Measurements from ENCODE around the gene OR1A2.
"Not testable (repeated sequence)": the region's sequence is repeated elsewhere in the genome, so short reads cannot be mapped to it uniquely, and the experiment has no call there.

The OR1A2 gene

DNA sequence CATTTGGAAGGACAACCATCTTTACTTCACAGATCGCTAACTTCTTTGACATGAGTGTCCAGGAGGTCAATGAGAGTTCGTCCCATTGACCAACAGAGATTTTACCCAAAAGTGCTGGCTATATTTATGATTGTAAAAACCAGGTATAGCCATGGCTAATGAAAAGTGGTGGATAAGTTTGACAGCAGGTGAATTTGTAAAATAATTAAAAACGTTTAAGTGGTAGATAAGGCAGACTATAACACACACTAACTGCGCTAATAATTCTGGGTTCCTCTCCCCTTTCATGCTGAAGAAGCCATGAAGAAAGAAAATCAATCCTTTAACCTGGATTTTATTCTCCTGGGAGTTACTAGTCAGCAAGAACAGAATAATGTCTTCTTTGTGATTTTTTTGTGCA is at the start of gene OR1A2:
OR1A2 (plus strand) TSS at position 301 of the 400 bp plus-strand sequence; CDS start at position 301, 0 bp downstream.
- DNase-seq: no peak

DNA sequence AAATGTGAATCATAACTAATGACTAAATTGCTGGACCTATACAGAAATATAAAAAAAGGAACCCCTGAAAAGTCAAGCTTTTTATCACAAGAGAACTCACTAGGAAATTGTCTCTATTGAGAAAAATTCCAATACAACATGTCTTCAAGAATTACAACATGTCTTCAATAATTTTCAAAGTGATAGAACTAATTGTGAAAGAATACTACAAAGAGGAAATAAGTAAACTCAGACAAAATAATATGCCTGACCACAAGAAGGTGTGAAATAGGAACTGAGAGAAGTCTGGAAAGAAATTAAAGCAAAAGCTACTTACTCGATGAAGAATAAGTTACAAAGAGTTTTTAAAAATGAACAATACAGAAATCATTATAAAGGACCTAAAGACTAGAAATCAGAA is 40.1 kb upstream of the OR1A2 start:
- DNase-seq: no peak

DNA sequence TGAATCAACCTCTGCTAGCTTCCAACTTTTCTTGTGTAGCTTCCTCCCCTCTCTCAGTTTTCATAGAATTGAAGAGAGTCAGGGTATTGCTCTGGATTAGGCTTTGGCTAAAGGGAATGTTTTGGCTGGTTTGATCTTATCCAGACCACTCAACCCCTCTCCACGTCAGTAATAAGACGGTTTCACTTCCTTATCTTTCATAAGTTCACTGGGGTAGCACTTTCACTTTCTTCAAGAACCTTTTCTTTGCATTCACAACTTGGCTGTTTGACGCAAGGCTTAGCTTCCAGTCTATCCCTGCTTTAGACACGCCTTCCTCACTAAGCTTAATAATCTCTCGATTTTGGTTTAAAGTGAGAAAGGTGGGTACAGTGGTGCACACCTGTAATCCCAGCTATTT is 29.7 kb upstream of the OR1A2 start:
- DNase-seq: no peak

DNA sequence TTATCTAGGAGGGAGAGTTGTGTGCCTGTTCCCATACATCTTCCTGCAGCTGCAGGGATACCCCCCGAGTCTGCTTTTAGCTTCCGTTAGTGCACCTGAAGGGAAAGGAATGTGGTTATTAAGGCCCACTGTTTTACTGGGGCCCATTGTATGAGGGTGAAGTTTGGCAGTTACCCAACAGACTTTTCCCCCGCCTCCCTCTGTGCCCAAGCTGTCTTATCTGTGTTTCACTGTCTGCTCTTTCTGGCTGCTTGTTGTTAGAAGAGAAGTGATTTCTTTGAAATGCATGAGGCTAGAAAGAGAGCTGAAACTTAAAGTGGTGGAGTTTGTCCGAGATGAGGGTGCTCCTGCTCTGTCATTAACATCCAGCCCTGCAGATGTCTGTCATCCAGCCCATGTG is 7.4 kb upstream of the OR1A2 start:
- no peak for DNase-seq

DNA sequence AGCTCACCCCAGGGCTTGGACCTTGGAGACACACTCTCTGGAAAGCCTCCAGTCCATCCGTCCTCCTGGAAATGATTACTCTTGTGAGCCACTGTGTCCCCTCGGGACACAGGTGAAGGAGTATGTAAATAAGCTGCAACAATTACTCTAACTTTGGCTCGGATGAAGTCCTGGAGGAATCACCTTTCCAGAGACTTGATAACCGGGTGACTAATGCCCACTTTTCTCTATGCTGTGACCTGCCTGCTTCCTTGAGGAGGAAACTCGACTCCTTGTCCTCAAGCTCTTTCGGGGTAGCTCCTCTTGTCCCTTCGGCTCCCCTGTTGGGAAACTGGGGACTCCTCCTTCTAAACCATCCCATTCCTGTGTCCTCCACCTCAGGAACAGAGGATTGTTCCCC is 10.0 kb downstream of the OR1A2 start, which contains the start of gene OR1A1:
OR1A1 (plus strand) TSS at position 301 of the 400 bp plus-strand sequence. CDS start 7,954 bp downstream, outside the sequence.
- DNase-seq: no peak

- DNase-seq: no peak
Observed at GRCh38 chr17:3208484-3208883, 11.2 kb downstream of the OR1A2 start.

GRCh38 chr17:3213001-3213400 is 15.7 kb downstream of the OR1A2 start:
- DNase-seq: no peak

- no peak for DNase-seq
Observed at GRCh38 chr17:3213587-3213986, 16.3 kb downstream of the OR1A2 start.

- DNase-seq: not testable (repeated sequence)
Observed at GRCh38 chr17:3219978-3220377, 22.7 kb downstream of the OR1A2 start.

DNA sequence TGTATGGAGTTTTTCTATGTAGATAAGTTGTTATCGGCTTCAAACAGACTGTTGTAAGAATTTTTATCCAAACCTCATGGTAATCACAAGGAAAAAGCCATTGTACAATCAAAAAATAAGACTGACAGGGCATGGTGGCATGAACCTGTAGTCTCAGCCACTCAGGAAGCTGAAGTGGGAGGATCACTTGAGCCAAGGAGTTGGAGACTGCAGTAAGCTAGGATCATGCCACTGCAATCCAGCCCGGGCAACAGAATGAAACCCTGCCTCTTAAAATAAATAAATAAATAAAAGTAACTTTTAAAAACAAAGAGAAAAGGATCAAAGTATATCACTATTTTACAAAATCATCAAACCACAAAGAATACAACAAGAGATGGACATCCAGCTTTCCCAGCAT is 24.5 kb downstream of the OR1A2 start:
- DNase-seq: no peak

GRCh38 chr17:3222505-3222904 is 25.2 kb downstream of the OR1A2 start:
- DNase-seq: no peak

- not testable (repeated sequence) for DNase-seq
Observed at GRCh38 chr17:3224721-3225352, 27.5 kb downstream of the OR1A2 start.

DNA sequence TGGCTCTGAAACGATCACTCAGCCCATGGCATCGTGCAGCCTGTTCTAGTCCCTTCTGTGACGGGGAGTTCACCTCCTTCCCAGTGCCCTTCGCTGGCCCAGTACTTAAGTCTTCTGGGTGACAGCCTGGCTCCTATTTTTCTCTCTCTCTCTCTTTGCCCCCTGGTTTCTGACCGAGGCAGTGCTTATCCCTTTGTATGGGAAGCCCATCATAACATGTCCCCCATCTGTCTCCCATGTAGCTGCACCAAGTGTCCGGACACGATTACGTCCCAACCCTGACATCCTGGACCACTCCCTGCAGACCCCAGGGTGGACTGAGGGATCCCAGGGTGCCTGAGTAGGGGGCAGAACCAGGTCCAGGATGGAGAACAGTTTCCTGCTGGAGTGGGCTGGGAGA is 35.0 kb downstream of the OR1A2 start:
- not testable (repeated sequence) for DNase-seq

DNA sequence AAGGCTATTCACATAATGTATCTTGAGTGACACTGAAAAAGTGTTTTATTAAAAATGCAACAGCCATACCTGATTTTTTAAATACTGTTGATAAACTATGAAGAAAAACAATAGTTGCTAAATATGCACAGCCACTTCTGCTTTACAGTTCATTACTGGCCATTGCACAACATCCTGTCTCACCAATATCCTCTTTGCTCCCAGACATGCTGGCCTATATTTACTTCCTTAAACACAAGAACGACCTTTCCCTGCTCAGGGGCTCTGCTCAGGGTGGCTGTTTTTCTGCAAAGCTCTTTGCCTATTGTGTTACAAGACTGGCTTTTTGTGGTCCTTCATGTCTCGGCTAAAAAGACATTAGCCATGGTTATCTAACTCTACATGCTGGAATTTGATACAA is 41.4 kb downstream of the OR1A2 start:
- not testable (repeated sequence) for DNase-seq

GRCh38 chr17:3241044-3241443 is 43.7 kb downstream of the OR1A2 start:
- not testable (repeated sequence) for DNase-seq

GRCh38 chr17:3244841-3245240 is 47.5 kb downstream of the OR1A2 start:
- not testable (repeated sequence) for DNase-seq
